Liver (tissue), 9 donors: Measurements from ENCODE around the gene RALGPS2. TPM values are rescaled to one million over a fixed set of nuclear protein-coding genes. Genes with fewer than 3 reads are reported as not detected.

Source experiments
- DNase-seq: peaks from one replicate; pipeline ENCODE4 v3.0.0-alpha.2; 2017; ENCODE audit warnings: low spot score
- H3K27ac ChIP-seq, 2 donors: one replicate each; pipeline ENCODE4 v1.7.0; 2013; ENCODE audit warnings: inconsistent platforms in 2 of 2, low read length in 2 of 2, control low read depth in 1 of 2, low read depth in 1 of 2, mild to moderate bottlenecking in 1 of 2
- H3K27me3 ChIP-seq, 4 donors: one replicate each; pipeline versions ENCODE4 v1.6.1 to v1.7.0; 2013; ENCODE audit warnings: low read length in 3 of 4, inconsistent platforms in 1 of 4, mild to moderate bottlenecking in 1 of 4, moderate library complexity in 1 of 4; ENCODE audit not compliant: control insufficient read depth in 4 of 4, insufficient read depth in 4 of 4
- H3K36me3 ChIP-seq, 4 donors: one replicate each; pipeline versions ENCODE4 v1.6.1 to v1.7.0; 2013; ENCODE audit warnings: low read length in 3 of 4, mild to moderate bottlenecking in 3 of 4, low read depth in 1 of 4, moderate library complexity in 1 of 4; ENCODE audit not compliant: control insufficient read depth in 4 of 4, insufficient read depth in 3 of 4
- H3K4me1 ChIP-seq, 4 donors: one replicate each; pipeline versions ENCODE4 v1.6.1 to v1.7.0; 2013; ENCODE audit warnings: low read length in 3 of 4, mild to moderate bottlenecking in 3 of 4, moderate library complexity in 1 of 4; ENCODE audit not compliant: control insufficient read depth in 4 of 4, insufficient read depth in 4 of 4
- H3K4me3 ChIP-seq, 3 donors: one replicate each; pipeline versions ENCODE4 v1.6.1 to v1.7.0; 2013; ENCODE audit warnings: low read length in 3 of 3, control low read depth in 1 of 3, low read depth in 1 of 3, mild to moderate bottlenecking in 1 of 3
- H3K9ac ChIP-seq, 2 donors: one replicate each; pipeline ENCODE4 v1.7.0; 2013; ENCODE audit warnings: low read length in 2 of 2, mild to moderate bottlenecking in 2 of 2, moderate library complexity in 2 of 2, control low read depth in 1 of 2, low read depth in 1 of 2
- H3K9me3 ChIP-seq, 4 donors: one replicate each; pipeline versions ENCODE4 v1.6.1 to v1.7.0; 2013; ENCODE audit warnings: low read length in 3 of 4; ENCODE audit not compliant: control insufficient read depth in 4 of 4
- ATF3 ChIP-seq: IDR thresholded peaks from 2 replicates; pipeline ENCODE4 v1.6.1; 2016; ENCODE audit warnings: antibody characterized with exemption
- CTCF ChIP-seq: fragments of 150-350 bp; IDR thresholded peaks from 2 replicates; pipeline ENCODE4 v1.5.1; 2017; ENCODE audit warnings: improper control_type of control experiment, low read depth, low read length; ENCODE audit not compliant: missing input control
- EGR1 ChIP-seq, 2 donors: IDR thresholded peaks; 2 replicates each; pipeline ENCODE4 v1.6.1; 2016 to 2018; ENCODE audit warnings: antibody characterized with exemption in 2 of 2, low read depth in 2 of 2
- FOXA1 ChIP-seq: IDR thresholded peaks from 2 replicates; pipeline ENCODE4 v1.6.1; 2016; ENCODE audit warnings: antibody characterized with exemption
- FOXA2 ChIP-seq: IDR thresholded peaks from 2 replicates; pipeline ENCODE4 v1.6.1; 2016; ENCODE audit warnings: antibody characterized with exemption
- GABPA ChIP-seq, 2 donors: IDR thresholded peaks in 1 of 2; conservative IDR thresholded peaks in 1 of 2; 2 replicates each; pipeline ENCODE4 v1.6.1; 2016; ENCODE audit warnings: antibody characterized with exemption in 2 of 2, mild to moderate bottlenecking in 1 of 2, moderate library complexity in 1 of 2
- HNF4A ChIP-seq, 2 donors: conservative IDR thresholded peaks; 2 replicates each; pipeline ENCODE4 v1.6.1; 2016; ENCODE audit warnings: antibody characterized with exemption in 2 of 2, mild to moderate bottlenecking in 2 of 2
- HNF4G ChIP-seq: IDR thresholded peaks from 2 replicates; pipeline ENCODE4 v1.6.1; 2016; ENCODE audit warnings: antibody characterized with exemption
- JUND ChIP-seq, 2 donors: IDR thresholded peaks; 2 replicates each; pipeline ENCODE4 v1.6.1; 2016; ENCODE audit warnings: antibody characterized with exemption in 2 of 2
- MAX ChIP-seq: IDR thresholded peaks from 2 replicates; pipeline ENCODE4 v1.6.1; 2016; ENCODE audit warnings: antibody characterized with exemption
- NR2F2 ChIP-seq: IDR thresholded peaks from 2 replicates; pipeline ENCODE4 v1.6.1; 2016; ENCODE audit warnings: antibody characterized with exemption
- RAD21 ChIP-seq, 2 donors: IDR thresholded peaks; 2 replicates each; pipeline ENCODE4 v1.6.1; 2016; ENCODE audit warnings: antibody characterized with exemption in 2 of 2, mild to moderate bottlenecking in 2 of 2
- REST ChIP-seq: IDR thresholded peaks from 2 replicates; pipeline ENCODE4 v1.6.1; 2016; ENCODE audit warnings: antibody characterized with exemption, mild to moderate bottlenecking
- RXRA ChIP-seq, 2 donors: IDR thresholded peaks; 2 replicates each; pipeline ENCODE4 v1.6.1; 2017 to 2018; ENCODE audit warnings: antibody characterized with exemption in 2 of 2, mild to moderate bottlenecking in 1 of 2
- SP1 ChIP-seq: IDR thresholded peaks from 2 replicates; pipeline ENCODE4 v1.6.1; 2018; ENCODE audit warnings: antibody characterized with exemption, mild to moderate bottlenecking
- TAF1 ChIP-seq: conservative IDR thresholded peaks from 2 replicates; pipeline ENCODE4 v1.6.1; 2016; ENCODE audit warnings: antibody characterized with exemption, mild to moderate bottlenecking
- YY1 ChIP-seq: IDR thresholded peaks from 2 replicates; pipeline ENCODE4 v1.6.1; 2016; ENCODE audit warnings: antibody characterized with exemption, mild to moderate bottlenecking
- WGBS: extraction: QIAGEN DNeasy Blood & Tissue Kit; methylation state at CpG from one replicate; pipeline ENCODE4 v1.1.7; 2013; 5-methylcytosine and 5-hydroxymethylcytosine counted together
- polyA plus RNA-seq, 2 donors: library from polyadenylated mRNA; stranded (reverse) in 1 of 2; unstranded in 1 of 2; fragments of 200-250 nt in 1 of 2; fragments of >200 nt in 1 of 2; fragmentation: Nextera tagmentation in 1 of 2; extraction: Ambion mirVana in 1 of 2; gene quantifications; one replicate each; pipeline versions ENCODE4 v1.2.1 to v1.2.3, GENCODE V29; 2013 to 2015
- total RNA-seq, 2 donors: library from RNA; depleted of rRNA; stranded (reverse); fragments of >200 nt; gene quantifications; one replicate each; pipeline ENCODE4 v1.2.3, GENCODE V29; 2014
- donor health status: healthy.
- donor health status: healthy.
- donor health status: healthy.
- donor health status: healthy.
- donor health status: healthy.

The RALGPS2 gene
- total and polyA plus RNA-seq, 4 donors: 8.1 to 39.2 (median 16.9) TPM

GRCh38 chr1:178941261-178941689 is 216.2 kb downstream of the RALGPS2 start (continued):
- TF ChIP-seq MAX (no peak), RXRA (IDR thresholded peaks at IDR 0.05) (no peak)

GRCh38 chr1:178941849-178942248 is 216.8 kb downstream of the RALGPS2 start:
- Histone ChIP-seq H3K27ac (no peak overlapping the region), H3K9ac (no peak overlapping the region), H3K4me3 (no peak overlapping the region), H3K4me1 (no peaks in the 10 kb centered on the region), H3K9me3 (no peaks in the 10 kb centered on the region), H3K36me3 (no peaks in the 10 kb centered on the region), H3K27me3 (no peaks in the 10 kb centered on the region)
- TF ChIP-seq JUND (IDR thresholded peaks at IDR 0.05) (no peak), ATF3 (no peak), HNF4G (no peak), FOXA2 (no peak), SP1 (no peak), FOXA1 (no peak), RAD21 (IDR thresholded peaks at IDR 0.05) (no peak), REST (no peak), TAF1 (no peak)
- DNase-seq: no peak
- 86% methylated on average over 14 of the region's 14 CpGs for WGBS

- Histone ChIP-seq H3K4me3 (no peak overlapping the region), H3K4me1 (no peaks in the 10 kb centered on the region), H3K27ac (no peak overlapping the region), H3K9ac (no peak overlapping the region), H3K36me3 (no peaks in the 10 kb centered on the region), H3K9me3 (no peaks in the 10 kb centered on the region), H3K27me3 (no peaks in the 10 kb centered on the region)
- TF ChIP-seq GABPA (IDR thresholded peaks at IDR 0.05 in 1 of 2, conservative IDR thresholded peaks at IDR 0.05 in 1 of 2) (no peak), FOXA2 (no peak), HNF4A (conservative IDR thresholded peaks at IDR 0.05) (no peak), RXRA (IDR thresholded peaks at IDR 0.05) (no peak), EGR1 (IDR thresholded peaks at IDR 0.05; ENCODE audit: low read depth in 2 of 2) (no peak), JUND (IDR thresholded peaks at IDR 0.05) (no peak), YY1 (no peak), CTCF (no peak), MAX (no peak), REST (no peak), SP1 (no peak), ATF3 (no peak), NR2F2 (no peak)
- no peak for DNase-seq
- WGBS: 86% methylated on average over 15 of the region's 15 CpGs
Measured at GRCh38 chr1:178942285-178943198, 217.5 kb downstream of the RALGPS2 start.
